Brain microvascular endothelial cell (primary cell): ENCODE results near the gene ZNF223.
A peak's percentile ranks its signal among the peaks of the same experiment; 100 is the strongest.

ENCODE experiments used
- DNase-seq: peaks from one replicate; pipeline ENCODE4 v3.0.0-alpha.2; 2020
- H3K27ac ChIP-seq: fragments of 250-450 bp; sonication (Bioruptor Pico); 2 replicates; pipeline ENCODE4 v1.5.1; 2020; ENCODE audit warnings: mild to moderate bottlenecking, moderate library complexity
- H3K27me3 ChIP-seq: fragments of 250-450 bp; sonication (Bioruptor Pico); replicated peaks from 2 replicates; pipeline ENCODE4 v1.5.1; 2020; ENCODE audit warnings: mild to moderate bottlenecking
- H3K36me3 ChIP-seq: fragments of 250-450 bp; sonication (Bioruptor Pico); replicated peaks from 2 replicates; pipeline ENCODE4 v1.5.1; 2020; ENCODE audit warnings: mild to moderate bottlenecking
- H3K4me3 ChIP-seq: 2 replicates; pipeline ENCODE4 v1.5.1; 2011; ENCODE audit warnings: low read depth, mild to moderate bottlenecking, control low read depth, low read length, moderate library complexity
- in situ Hi-C: cut with HindIII; loops from 2 replicates; pipeline ENCODE4 v1.10.0; 2017; ENCODE audit warnings: low sequenced_read_pairs, low pct_ligation_motif_present
- TF ChIP-seq, protein P1 (sequence below): IDR thresholded peaks from 2 replicates; pipeline ENCODE4 v1.5.1; 2011; ENCODE audit warnings: low read depth, mild to moderate bottlenecking, moderate library complexity, low read length, control low read depth, inconsistent platforms; ENCODE audit errors: missing control alignments

ZNF223 gene

DNA sequence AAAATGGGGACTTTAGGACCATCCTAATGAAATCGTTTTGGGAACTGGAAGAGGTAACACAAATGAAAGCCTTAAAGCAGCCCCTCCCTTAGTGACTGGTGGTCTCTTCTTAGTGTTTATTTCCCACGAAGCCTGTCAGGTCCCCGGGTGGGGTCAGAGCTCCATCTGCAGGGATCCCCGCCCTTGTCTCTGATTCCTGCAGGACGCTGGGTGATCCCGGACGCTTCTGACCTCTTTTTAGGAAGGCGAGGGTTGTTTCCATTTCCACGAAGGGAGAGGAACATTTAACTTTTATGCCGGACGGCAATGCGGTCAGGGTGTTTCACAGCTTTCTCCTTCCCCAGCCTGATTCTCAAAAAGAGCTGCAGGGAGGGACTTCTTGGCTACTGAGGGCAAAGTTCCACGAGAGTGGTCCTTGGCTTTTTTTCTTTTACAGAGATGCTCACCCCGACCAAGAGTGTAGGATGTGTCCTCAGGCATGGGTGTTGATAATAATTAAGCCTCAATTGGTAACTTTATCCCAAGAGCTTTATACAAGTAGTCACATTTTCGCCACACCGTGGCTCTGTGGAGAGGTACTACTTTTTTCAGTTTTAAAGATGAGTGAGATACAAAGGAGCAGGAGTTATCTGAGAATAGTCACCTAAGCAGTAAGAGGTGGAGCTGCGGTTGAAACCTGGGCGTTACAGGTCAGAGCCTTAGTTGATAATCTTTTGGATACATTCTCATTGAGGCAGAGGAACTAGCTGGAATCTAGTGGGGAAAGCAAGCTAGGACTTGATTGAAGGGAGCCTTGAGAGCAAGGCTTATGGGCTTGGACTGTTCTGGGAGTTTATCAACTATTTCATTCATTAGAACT is 20.9 kb downstream of the ZNF223 start:
- H3K4me3 ChIP-seq: peak overlapping the region; percentile 81
- TF ChIP-seq, protein P1, sequence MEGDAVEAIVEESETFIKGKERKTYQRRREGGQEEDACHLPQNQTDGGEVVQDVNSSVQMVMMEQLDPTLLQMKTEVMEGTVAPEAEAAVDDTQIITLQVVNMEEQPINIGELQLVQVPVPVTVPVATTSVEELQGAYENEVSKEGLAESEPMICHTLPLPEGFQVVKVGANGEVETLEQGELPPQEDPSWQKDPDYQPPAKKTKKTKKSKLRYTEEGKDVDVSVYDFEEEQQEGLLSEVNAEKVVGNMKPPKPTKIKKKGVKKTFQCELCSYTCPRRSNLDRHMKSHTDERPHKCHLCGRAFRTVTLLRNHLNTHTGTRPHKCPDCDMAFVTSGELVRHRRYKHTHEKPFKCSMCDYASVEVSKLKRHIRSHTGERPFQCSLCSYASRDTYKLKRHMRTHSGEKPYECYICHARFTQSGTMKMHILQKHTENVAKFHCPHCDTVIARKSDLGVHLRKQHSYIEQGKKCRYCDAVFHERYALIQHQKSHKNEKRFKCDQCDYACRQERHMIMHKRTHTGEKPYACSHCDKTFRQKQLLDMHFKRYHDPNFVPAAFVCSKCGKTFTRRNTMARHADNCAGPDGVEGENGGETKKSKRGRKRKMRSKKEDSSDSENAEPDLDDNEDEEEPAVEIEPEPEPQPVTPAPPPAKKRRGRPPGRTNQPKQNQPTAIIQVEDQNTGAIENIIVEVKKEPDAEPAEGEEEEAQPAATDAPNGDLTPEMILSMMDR: no peak
- in situ Hi-C loops: no loop called here
- H3K36me3 ChIP-seq: no peaks in the 10 kb centered on the region
- no peaks in the 10 kb centered on the region for H3K27me3 ChIP-seq
- H3K27ac ChIP-seq: no peak overlapping the region
- no peak for DNase-seq

DNA sequence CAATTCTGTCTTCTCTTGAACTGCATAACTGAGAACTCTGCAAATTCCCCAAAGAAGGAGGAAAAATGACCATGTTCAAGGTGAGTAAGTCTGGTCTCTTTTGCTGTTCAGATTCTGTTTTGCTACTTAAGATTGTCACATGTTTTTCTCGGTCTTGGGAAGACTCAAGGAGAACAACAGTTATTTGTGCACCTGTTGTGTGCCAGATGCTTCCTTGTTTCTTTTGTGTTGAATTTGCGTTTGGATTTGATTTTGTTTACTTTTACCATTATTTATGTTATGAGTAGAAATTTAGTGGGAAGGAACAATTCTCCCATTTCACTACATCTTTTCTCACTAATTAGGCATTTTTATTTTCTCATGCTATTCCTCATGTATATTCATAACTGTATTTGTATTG is 24.5 kb downstream of the ZNF223 start:
- H3K4me3 ChIP-seq: no peak overlapping the region
- TF ChIP-seq, protein P1: no peak
- in situ Hi-C loops: no loop called here
- H3K36me3 ChIP-seq: no peaks in the 10 kb centered on the region
- no peaks in the 10 kb centered on the region for H3K27me3 ChIP-seq
- no peak for DNase-seq
- H3K27ac ChIP-seq: no peak overlapping the region

DNA sequence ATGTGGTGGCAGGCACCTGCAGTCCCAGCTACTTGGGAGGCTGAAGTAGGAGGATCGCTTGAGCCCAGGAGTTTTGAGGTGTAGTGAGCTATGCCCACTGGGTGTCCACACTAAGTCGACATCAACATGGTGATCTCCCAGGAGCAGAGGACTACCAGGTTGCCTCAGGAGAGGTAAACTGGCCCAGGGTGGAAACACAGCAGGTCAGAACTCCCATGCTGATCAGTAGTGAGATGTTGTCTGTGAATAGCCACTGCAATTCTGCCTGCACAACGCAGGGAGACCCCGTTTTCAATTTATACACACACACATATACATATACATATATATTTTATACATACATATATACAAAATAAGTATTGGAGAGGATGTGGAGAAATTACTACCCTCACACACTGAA is 40.3 kb downstream of the ZNF223 start:
- no peak overlapping the region for H3K4me3 ChIP-seq
- H3K27me3 ChIP-seq: no peaks in the 10 kb centered on the region
- no peak for DNase-seq
- H3K36me3 ChIP-seq: peaks cover 3% of the 10 kb centered on the region
- TF ChIP-seq, protein P1: no peak
- in situ Hi-C loops: no loop called here
- no peak overlapping the region for H3K27ac ChIP-seq

DNA sequence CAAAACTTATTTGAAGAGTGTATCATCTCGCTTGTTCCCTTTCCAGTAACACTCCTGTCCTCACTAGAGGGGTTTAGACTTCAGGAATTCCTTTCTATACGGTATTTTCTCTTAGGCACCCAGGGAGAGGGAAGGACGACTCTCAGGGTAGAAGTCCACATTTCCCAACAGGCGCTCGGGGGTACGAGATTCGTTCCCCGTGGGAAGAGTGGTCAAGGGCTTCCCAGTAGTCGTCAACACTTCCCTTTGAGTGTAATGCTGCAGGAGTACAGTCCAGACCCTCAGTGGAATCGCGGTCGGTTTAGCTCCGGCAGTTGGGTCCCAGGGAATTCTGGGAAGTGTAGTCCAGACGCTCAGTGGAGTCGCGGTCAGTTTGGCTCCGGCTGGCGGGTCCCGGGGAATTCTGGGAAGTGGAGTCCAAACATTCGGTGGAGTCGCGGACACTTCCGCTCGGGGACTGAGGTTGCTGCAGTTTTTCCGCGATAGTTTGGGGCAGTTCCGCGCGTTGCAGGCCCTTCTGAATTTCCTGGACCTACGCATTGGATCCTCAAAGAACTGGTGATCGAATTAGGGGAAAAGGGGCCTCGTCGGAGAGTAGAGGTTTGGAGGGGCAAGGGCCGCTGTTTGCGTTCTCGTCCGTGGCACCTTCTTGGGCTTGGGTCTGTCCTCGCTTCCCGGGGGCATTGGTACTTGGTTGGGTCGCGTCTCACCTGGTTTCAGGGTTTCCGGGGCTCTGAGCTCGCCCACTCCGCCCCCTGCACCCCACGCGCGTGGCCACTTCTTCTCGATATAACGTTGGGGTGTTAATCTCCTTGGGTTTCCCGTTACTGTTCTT is 42.3 kb downstream of the ZNF223 start, which contains the start of gene ZNF224:
TSS of gene ZNF224 (plus strand) at position 431 of the 835 bp plus-strand sequence. CDS start 3,513 bp downstream, outside the sequence.
- in situ Hi-C loops: no loop called here
- peaks cover 11% of the 10 kb centered on the region for H3K36me3 ChIP-seq
- TF ChIP-seq, protein P1: no peak
- H3K4me3 ChIP-seq: peak within 1 kb of the TSS; percentile 97
- H3K27ac ChIP-seq: peak within 1 kb of the TSS; percentile 38
- H3K27me3 ChIP-seq: no peaks in the 10 kb centered on the region
- DNase-seq: peak; percentile 93

DNA sequence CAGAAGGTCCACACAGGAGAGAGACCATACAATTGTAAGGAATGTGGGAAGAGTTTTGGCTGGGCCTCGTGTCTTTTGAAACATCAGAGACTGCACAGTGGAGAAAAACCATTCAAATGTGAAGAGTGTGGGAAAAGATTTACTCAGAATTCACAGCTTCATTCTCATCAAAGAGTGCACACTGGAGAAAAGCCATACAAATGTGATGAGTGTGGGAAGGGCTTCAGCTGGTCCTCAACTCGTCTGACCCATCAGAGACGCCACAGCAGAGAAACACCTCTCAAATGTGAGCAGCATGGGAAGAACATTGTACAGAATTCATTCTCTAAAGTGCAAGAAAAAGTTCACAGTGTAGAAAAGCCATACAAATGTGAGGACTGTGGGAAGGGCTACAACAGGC is 55.9 kb downstream of the ZNF223 start:
- DNase-seq: no peak
- in situ Hi-C loops: no loop called here
- no peaks in the 10 kb centered on the region for H3K27me3 ChIP-seq
- H3K4me3 ChIP-seq: no peak overlapping the region
- peaks cover 36% of the 10 kb centered on the region for H3K36me3 ChIP-seq
- TF ChIP-seq, protein P1: no peak
- H3K27ac ChIP-seq: no peak overlapping the region
